ENCODE results near the gene FRMD3. TPM values are rescaled to one million over a fixed set of nuclear protein-coding genes. Genes with fewer than 3 reads are reported as not detected.

Gene FRMD3
- total RNA-seq, 4 donors from 2014 or later, result 2.2 to 5.8 (median 4.4) TPM

- 83 to 90% methylated on average over 6 of the region's 6 CpGs for WGBS, 2 donors
Observed at GRCh38 chr9:83313781-83314180, 224.4 kb downstream of the FRMD3 start.

GRCh38 chr9:83312537-83312936, 225.7 kb downstream of the FRMD3 start:
- no peak overlapping the region for H3K4me3 ChIP-seq (ENCODE audit: low read depth, poor library complexity, severe bottlenecking)
- WGBS, 2 donors, result 50 to 74% methylated on average over 11 of the region's 11 CpGs
- TF ChIP-seq POLR2A (IDR thresholded peaks at IDR 0.05) (no peak), CTCF (IDR thresholded peaks at IDR 0.05) (no peak)
- peak in 1 of 2 donors; percentile 23 for DNase-seq (ENCODE audit: low spot score in 2 of 2)
- intact Hi-C loops (cut with DNase I; ENCODE audit: low total_unique reads), result no loop called here

More at GRCh38 chr9:83313781-83314180, 224.4 kb downstream of the FRMD3 start:
- no peak for DNase-seq (ENCODE audit: low spot score in 2 of 2)
- no peak for TF ChIP-seq CTCF (IDR thresholded peaks at IDR 0.05)
- no peak for TF ChIP-seq POLR2A (IDR thresholded peaks at IDR 0.05)
- H3K4me3 ChIP-seq (ENCODE audit: low read depth, poor library complexity, severe bottlenecking), result no peak overlapping the region
- intact Hi-C loops (cut with DNase I; ENCODE audit: low total_unique reads), result no loop called here

GRCh38 chr9:83307066-83307724, 231.0 kb downstream of the FRMD3 start:
- intact Hi-C loops (cut with DNase I; ENCODE audit: low total_unique reads), result no loop called here
- TF ChIP-seq POLR2A (IDR thresholded peaks at IDR 0.05) (no peak), CTCF (IDR thresholded peaks at IDR 0.05) (no peak)
- no peak for DNase-seq (ENCODE audit: low spot score in 2 of 2)
- H3K4me3 ChIP-seq (ENCODE audit: low read depth, poor library complexity, severe bottlenecking), result no peak overlapping the region
- WGBS, 2 donors, result 43 to 58% methylated on average over 2 of the region's 2 CpGs

- 7 to 22% methylated on average over 8 of the region's 8 CpGs for WGBS, 2 donors
- intact Hi-C loops (cut with DNase I; ENCODE audit: low total_unique reads), result no loop called here
- TF ChIP-seq CTCF (IDR thresholded peaks at IDR 0.05), result no peak
- TF ChIP-seq POLR2A (IDR thresholded peaks at IDR 0.05), result no peak
- H3K4me3 ChIP-seq (ENCODE audit: low read depth, poor library complexity, severe bottlenecking), result no peak overlapping the region
- DNase-seq (ENCODE audit: low spot score in 2 of 2), result peak; percentile 64 to 91
Observed at GRCh38 chr9:83304686-83305085, 233.5 kb downstream of the FRMD3 start.

- DNase-seq (ENCODE audit: low spot score in 2 of 2), result peak in 1 of 2 donors; percentile 29
Observed at GRCh38 chr9:83299571-83299970, 238.6 kb downstream of the FRMD3 start.

More at GRCh38 chr9:83299571-83299970, 238.6 kb downstream of the FRMD3 start:
- intact Hi-C loops (cut with DNase I; ENCODE audit: low total_unique reads), result no loop called here
- 26 to 40% methylated on average over 6 of the region's 6 CpGs for WGBS, 2 donors
- no peak for TF ChIP-seq CTCF (IDR thresholded peaks at IDR 0.05)
- no peak for TF ChIP-seq POLR2A (IDR thresholded peaks at IDR 0.05)
- H3K4me3 ChIP-seq (ENCODE audit: low read depth, poor library complexity, severe bottlenecking), result no peak overlapping the region

Data from lower leg skin (tissue), 4 donors.